HTERT RPE-1 (cell line): Measurements from ENCODE around the gene SNED1.

Source experiments
- in situ Hi-C: fragments of 300-500 bp; cut with MboI; formaldehyde crosslinking; loops from 4 replicates; pipeline ENCODE4 v1.14.3; 2020; ENCODE audit warnings: low sequenced_read_pairs

SNED1 gene

DNA sequence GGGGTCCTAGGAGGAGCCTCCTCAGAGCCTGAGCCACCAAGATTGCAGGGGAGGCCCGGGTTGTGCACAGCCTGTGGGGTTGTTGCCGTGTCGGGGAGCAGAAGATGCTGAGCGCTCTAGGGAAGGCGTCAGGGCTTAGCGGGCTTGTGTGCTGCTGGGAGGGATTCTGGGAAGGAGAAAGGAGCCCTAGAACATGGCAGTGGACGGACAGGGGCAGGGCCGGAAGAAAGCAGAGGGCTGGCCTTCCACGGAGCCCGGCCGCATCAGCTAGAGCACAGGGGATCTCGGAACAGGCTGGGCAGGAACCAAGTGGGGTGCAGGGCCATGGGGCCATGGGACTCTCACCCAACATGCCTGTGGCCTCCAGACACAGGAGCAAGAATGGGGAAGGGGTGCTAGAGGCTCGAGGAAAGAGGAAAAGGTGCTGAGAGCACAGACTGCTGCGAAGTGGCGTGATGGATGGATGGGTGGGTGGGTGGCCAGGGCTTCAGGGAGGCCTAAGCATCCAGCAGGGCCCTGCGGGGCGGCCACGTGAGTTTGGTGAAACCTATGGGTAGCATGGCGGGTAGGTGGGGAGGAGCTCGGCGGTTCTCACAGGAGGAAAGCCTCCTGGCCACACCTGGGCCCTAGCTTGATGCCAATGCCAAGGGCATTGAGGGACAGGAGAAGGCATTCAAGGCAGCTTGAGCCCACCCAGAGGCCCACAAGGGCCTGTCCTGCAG lies 67.9 kb downstream of the SNED1 start:
- in situ Hi-C loops, result no loop called here

- in situ Hi-C loops, result no loop called here
Measured at GRCh38 chr2:241066893-241067341, 68.5 kb downstream of the SNED1 start.

GRCh38 chr2:241067501-241068135 lies 69.2 kb downstream of the SNED1 start:
- in situ Hi-C loops, result no loop called here

DNA sequence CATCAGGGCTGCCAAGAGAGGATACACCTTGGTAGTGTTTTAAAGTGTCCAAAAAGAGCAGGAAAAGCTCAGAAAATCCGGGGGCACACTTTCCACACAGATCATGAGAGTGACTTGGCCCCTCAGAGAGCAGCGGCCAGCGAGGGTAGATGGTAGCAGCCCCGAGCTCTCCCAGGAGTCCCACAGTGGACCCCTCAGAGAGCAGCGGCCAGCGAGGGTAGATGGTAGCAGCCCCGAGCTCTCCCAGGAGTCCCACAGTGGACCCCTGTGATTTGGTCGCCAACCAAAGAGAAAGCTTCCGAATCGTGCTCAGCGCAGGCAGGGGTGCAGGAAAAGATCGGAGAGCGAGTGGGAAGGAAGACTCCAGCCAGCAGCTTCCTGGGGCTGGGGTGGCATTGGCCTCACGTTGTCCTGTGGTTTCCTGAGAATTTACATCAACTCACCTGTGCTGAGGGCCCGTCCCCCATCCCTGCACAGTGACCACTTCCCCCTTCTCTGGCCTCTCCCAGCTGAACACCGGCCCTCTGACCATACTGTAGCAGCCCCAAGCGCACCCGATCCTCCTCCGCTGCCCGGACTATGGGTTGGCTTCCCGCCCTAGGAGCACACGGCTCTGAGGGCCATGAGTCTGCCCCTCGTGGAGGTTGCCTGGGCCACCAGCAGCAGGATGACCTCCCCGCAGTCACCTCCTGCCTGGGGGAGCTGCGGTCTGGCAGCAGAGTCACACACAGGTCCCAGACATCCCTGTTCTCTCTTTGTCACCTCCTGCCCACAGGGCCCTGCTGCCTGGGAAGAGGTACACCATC lies 69.9 kb downstream of the SNED1 start:
- in situ Hi-C loops, result no loop called here

DNA sequence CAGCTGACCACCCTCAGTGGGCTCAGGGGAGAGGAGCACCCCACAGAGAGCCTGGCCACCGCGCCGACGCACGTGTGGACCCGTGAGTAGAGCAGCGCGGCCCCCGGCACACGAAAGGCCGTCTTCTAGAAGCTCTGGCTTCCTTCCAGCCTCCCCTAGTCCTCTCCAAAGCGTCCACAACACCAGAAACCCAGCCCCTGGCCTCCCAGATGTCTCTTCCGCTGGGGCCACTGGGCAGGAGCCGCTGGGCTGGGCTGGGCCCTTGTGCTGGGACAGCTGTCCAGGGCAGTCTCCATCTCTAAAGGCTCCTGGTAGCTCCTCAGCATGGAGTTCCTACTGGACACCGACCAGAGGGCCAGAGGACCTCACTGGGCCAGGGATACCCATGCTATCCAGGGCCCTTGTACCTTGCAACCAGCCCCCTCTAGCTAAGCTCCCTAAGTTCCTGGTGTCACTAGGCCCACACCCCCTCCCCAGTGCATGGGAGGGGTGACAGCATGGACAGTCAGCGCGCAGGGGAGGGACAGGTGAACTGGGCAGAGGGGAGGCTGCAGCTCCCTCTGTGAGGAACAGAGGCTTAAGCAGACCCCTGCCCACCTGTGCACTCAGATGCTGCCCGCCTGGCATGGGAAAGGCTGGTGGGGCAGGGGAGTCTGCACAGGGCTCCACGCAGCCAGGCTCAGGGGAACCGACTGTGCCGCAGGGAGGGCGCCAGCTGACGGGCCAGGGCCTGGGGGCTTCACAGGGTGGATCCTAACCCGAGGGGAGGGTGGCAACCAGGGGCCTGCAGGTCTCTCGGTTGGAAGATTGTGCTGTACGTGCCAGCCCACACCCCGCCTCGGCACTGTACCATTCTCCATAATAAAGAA lies 70.8 kb downstream of the SNED1 start:
- in situ Hi-C loops, result no loop called here

- in situ Hi-C loops, result no loop called here
Measured at GRCh38 chr2:241069821-241070281, 71.4 kb downstream of the SNED1 start.

DNA sequence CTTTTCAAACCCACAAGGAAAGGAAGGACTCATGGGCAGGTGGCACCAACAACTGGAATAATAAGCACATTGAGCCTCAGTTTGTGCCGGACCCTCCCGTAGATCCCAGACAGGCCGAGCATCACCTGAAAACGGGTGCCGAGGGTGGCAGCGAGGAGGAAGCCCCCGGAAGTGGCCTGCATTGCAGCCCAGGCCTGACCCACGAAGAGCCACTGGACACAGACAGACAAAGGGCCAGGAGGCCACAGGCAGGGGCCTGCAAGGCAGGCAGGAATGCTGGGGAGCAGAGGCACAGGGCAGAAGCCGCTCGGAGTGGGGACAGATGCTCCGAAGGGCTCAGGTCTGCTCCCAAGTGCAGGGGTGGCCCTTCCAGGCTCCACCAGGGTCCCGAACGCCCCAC lies 71.9 kb downstream of the SNED1 start:
- in situ Hi-C loops, result no loop called here

DNA sequence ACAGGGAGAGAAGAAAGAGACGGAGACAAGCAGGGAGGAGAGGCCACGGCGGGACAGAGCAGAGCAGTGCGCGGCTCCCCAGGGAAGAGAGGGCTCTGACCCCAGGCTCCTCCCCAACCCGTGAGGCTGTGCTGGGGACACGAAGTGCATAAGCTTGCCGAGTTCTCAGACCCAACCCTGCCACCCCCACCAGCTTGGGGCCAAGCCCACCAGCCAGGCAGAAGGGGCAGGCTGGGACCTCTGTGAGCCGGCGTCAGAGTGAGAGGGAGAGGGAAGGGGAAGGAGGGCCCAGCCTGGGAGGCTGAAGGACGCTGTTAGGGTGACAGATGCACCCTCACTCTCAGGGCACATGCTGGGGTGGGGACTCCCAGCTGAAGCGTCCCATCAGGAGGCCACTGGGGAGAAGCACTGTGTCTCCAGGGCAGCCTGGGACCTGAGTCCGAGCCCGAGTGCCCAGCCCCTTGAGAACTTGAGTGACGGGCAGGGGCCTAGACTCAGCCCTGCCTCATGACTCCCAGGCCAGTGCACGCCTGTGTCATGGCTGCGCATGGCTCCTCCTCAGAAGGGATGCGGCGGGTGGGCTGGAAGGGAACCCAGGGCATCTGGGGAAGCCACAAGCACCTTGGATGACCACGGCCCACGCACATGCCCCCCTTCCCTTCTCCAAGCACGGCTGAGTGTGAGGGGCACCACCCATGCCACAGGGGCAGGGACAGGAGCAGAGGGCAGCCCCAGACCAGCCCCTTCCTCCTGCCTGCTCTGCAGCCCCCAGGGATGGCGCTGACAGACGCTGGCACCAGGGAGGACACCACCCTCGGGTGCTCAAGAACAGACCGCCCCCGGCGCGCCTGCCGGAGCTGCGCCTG lies 72.6 kb downstream of the SNED1 start:
- in situ Hi-C loops, result no loop called here

DNA sequence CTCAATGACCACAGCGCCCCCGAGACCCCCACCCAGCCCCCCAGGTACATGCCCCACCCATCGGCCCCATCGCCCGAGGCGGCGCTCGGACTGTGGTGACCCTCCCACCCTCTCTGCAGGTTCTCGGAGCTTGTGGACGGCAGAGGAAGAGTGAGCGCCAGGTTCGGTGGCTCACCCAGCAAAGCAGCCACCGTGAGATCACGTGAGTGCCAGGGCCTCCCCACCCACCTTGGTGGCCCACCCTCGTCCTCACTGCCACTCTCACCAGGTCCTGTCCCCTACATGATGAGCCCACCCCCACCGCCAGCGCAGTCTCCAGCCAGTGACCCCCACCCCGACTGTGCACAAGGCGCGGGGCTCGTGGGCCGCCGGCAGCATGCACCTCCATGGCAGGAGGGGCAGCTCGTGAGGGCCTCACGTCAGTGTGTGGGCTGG lies 73.3 kb downstream of the SNED1 start:
- in situ Hi-C loops, result no loop called here

DNA sequence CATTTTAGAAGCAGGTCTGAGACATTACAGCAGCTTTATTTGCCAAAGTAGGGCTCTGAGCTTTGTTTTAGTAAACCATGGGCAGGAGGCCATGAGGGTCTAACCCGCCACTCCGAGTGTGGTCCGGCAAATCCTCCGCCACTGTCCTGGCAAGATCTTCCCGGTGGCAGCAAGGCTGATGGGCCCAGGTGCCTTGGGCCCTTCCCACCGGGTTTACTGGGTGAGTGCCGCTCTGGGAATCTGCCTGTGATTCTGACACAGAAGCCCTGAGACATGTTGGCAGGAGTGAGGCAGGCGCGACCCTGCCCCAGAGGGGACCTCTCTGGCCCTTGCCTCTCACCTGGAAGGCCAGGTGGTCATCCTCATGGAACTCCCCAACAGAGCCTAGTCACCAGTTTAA lies 73.7 kb downstream of the SNED1 start:
- in situ Hi-C loops, result no loop called here

DNA sequence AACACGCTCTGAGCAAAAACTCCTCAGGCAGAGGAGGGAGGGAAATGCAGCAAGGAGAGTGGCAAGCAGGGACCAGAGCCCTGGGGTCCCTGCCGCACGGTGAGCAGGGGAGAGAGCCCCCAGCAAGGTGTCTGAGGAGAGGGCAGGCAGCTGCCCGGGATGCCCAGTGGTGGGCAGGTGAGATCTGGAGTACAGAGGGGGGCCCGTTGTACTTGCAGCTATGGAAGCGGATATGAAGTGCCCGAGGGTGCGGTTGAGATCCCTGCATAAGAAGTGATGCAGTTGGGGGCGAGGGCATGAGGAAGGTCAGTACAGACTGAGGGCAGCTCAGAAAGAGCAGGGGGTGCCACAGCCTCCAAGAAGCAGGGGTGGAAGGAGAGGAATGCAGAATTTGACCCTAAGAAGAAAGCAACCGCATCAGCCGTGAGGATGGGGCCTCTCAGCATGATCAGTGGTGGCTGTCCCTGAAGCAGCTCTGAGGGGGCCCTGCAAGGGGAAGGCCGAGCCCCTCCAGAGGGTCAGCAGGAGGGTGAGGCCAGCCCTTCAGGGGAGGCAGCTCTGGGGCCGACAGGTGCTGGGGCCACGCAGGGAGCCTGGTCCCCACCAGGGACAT lies 74.2 kb downstream of the SNED1 start:
- in situ Hi-C loops, result no loop called here

- in situ Hi-C loops, result no loop called here
Measured at GRCh38 chr2:241073166-241074064, 75.0 kb downstream of the SNED1 start.

- in situ Hi-C loops, result no loop called here
Measured at GRCh38 chr2:241074065-241074818, 75.8 kb downstream of the SNED1 start.

GRCh38 chr2:241074901-241075540 lies 76.6 kb downstream of the SNED1 start:
- in situ Hi-C loops, result no loop called here

DNA sequence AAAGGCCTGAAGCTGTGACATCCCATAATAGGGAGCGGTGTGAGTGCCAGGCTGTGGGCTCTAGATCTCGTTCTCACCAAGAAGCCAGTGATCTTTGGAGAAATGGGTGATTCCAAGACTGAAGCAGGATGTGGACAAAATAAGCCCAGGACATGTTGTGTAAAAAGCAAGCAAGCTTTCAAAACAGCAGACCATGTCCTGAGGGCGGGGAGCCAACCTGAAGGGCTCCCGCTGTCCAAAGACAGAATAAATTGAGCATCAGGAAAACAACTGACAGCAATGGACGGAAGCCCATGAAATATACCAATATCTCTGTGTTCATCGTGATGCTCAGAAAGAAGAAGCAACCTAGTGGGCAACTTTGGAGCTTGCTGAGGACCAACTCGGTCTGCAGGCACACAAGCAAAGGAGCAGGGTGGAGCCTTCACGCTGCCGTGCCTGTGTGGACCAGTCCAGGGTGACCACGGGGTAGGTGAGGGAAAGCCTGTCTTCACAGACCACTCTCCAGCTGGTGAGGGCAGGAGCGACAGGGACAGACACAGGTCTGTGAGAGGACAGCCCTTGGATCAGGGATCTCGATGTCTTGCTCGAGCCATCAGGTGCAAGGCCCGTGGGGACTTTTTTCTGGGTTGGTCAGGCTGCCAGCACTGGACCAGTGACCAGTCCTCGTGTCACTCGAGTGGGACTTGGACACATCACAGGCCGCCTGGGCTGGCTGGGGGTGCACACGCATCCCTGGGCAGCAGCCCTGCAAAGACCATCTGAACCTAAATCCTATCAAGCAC lies 82.2 kb downstream of the SNED1 start:
- in situ Hi-C loops, result no loop called here

GRCh38 chr2:241081190-241081642 lies 82.8 kb downstream of the SNED1 start:
- in situ Hi-C loops, result no loop called here
